ENCODE results near the gene GIMAP6. TPM values are rescaled to one million over a fixed set of nuclear protein-coding genes. Genes with fewer than 3 reads are reported as not detected.

Gene GIMAP6
- total RNA-seq, 4 donors from 2014 or later: 17.7 to 73.6 (median 45.0) TPM

DNA sequence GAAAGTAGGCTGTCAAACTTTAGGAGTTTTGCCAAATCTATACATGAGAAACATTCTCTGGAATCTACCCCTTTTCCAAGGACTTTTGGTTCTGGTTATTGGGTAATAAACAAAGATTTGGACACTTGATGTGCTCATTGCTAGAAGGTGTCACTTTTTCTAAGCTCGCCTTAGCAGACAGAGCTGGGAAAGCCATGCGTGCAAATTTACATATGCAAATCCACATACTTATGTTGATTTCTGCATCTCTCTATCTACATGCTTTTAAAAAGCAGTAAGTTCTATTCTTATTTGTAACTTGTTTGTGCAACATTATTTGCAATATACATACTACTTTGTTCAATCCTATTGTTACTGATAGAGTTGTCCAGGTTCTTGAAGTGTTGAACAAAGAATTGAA lies 22.5 kb upstream of the GIMAP6 start:
- Histone ChIP-seq H3K36me3 (no peaks in the 10 kb centered on the region), H3K27me3 (no peaks in the 10 kb centered on the region), H3K27ac (no peak overlapping the region), H3K9me3 (no peaks in the 10 kb centered on the region), H3K4me1 (no peaks in the 10 kb centered on the region), H3K4me3 (replicated peaks in 1 of 3) (no peak overlapping the region)
- DNase-seq: no peak
- WGBS, 2 donors: 75% methylated on average over 2 of the region's 2 CpGs
- TF ChIP-seq POLR2A (IDR thresholded peaks at IDR 0.05): no peak
- TF ChIP-seq, protein P1, sequence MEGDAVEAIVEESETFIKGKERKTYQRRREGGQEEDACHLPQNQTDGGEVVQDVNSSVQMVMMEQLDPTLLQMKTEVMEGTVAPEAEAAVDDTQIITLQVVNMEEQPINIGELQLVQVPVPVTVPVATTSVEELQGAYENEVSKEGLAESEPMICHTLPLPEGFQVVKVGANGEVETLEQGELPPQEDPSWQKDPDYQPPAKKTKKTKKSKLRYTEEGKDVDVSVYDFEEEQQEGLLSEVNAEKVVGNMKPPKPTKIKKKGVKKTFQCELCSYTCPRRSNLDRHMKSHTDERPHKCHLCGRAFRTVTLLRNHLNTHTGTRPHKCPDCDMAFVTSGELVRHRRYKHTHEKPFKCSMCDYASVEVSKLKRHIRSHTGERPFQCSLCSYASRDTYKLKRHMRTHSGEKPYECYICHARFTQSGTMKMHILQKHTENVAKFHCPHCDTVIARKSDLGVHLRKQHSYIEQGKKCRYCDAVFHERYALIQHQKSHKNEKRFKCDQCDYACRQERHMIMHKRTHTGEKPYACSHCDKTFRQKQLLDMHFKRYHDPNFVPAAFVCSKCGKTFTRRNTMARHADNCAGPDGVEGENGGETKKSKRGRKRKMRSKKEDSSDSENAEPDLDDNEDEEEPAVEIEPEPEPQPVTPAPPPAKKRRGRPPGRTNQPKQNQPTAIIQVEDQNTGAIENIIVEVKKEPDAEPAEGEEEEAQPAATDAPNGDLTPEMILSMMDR (IDR thresholded peaks at IDR 0.05): no peak
- intact Hi-C loops (cut with DNase I): no loop called here

DNA sequence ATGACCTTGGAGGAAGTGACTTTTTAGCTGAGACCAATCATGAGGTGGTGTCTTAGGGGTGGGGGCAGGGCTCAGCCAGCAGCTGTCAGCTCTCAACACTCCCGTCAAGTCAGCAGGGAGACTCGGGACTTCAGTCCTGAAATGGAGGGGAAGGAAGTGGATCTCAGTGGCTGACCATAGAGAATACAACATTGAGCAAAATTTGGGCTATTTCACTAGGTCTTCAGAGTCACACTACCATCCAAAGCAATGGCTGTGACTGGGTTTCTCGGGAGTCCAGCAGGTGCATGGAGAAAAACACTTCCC lies 16.8 kb upstream of the GIMAP6 start:
- Histone ChIP-seq H3K4me3 (replicated peaks in 1 of 3) (no peak overlapping the region), H3K9me3 (no peaks in the 10 kb centered on the region), H3K27me3 (no peaks in the 10 kb centered on the region), H3K27ac (no peak overlapping the region), H3K36me3 (no peaks in the 10 kb centered on the region), H3K4me1 (no peaks in the 10 kb centered on the region)
- WGBS, 2 donors: 49 to 59% methylated on average over 3 of the region's 3 CpGs
- intact Hi-C loops (cut with DNase I): no loop called here
- DNase-seq: no peak
- TF ChIP-seq POLR2A (IDR thresholded peaks at IDR 0.05): no peak
- TF ChIP-seq, protein P1 (IDR thresholded peaks at IDR 0.05): no peak

DNA sequence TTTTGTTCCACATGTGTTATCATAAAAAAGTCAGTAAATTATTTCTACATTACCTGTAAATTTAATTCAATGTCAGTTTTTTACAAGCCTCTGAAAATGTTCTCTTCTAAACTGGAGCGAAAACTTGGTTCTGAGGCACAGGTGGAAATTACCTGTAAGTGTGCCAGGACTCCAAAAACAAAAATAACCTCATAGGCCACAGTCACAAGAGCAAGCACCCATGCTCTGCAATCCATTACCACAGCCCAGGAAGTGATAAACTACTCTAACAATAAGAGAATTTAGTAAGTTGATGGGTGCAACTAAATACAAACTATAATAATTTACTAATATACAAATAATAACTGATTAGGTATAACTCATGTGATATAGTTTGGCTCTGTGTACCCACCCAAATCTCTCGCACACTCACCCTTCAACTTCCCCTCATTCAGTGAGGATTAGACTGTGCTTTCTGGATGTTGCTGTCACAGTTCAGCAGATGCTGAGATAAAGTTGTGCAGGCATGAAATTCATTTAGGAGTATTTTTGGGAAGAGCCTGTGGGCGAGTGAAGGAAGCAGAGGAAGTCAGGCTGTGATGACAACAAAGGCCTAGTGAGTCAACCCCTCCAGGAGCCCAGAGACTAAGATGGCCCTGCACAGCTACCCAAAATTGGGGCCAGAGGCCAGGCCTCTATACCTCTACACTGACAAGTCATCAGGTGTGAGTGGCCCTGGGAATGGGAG lies 16.3 kb upstream of the GIMAP6 start:
- intact Hi-C loops (cut with DNase I): no loop called here
- TF ChIP-seq, protein P1 (IDR thresholded peaks at IDR 0.05): no peak
- no peak for TF ChIP-seq POLR2A (IDR thresholded peaks at IDR 0.05)
- Histone ChIP-seq H3K36me3 (no peaks in the 10 kb centered on the region), H3K27me3 (no peaks in the 10 kb centered on the region), H3K4me3 (replicated peaks in 1 of 3) (no peak overlapping the region), H3K27ac (no peak overlapping the region), H3K9me3 (no peaks in the 10 kb centered on the region), H3K4me1 (no peaks in the 10 kb centered on the region)
- WGBS, 2 donors: 67 to 68% methylated on average over 3 of the region's 3 CpGs
- DNase-seq: no peak

DNA sequence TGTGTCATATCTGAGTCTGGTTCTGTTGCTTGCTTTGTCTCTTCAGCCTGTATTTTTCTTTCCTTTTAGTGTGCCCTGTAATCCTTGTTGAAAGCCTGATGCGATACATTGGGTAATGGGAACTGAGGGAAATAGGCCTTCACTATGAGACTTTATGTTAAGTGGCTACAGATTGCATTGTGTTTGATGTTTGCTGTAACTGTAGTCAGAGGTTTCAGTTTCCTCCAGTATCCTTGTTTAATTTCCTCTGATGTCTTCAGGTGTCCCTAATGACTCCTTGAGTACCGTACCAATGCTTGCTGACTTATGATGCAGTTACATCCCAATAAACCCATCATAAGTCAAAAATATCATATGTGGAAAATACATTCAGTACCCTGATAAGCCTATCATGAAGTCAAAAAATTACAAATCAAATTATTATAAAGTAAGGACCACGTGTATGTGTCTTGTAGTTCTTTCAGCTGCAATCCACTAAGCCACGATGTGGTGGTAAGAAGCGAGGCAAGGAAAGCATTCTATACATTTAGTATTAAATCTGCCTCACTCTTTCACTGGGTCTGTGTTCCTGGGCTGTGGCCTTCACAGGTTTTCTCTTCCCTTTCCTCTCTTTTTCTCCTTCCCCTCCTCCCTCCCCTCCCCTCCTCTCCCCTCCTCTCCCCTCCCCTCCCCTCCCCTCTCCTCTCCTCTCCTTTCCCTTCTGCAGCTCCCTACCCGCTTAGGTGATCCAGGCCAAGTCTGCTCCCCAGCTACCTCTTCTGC lies 13.3 kb upstream of the GIMAP6 start:
- Histone ChIP-seq H3K36me3 (no peaks in the 10 kb centered on the region), H3K27ac (no peak overlapping the region), H3K27me3 (no peaks in the 10 kb centered on the region), H3K9me3 (no peaks in the 10 kb centered on the region), H3K4me1 (no peaks in the 10 kb centered on the region), H3K4me3 (replicated peaks in 1 of 3) (no peak overlapping the region)
- DNase-seq: no peak
- no peak for TF ChIP-seq POLR2A (IDR thresholded peaks at IDR 0.05)
- TF ChIP-seq, protein P1 (IDR thresholded peaks at IDR 0.05): no peak
- intact Hi-C loops (cut with DNase I): no loop called here
- 83 to 85% methylated on average over 6 of the region's 6 CpGs for WGBS, 2 donors

DNA sequence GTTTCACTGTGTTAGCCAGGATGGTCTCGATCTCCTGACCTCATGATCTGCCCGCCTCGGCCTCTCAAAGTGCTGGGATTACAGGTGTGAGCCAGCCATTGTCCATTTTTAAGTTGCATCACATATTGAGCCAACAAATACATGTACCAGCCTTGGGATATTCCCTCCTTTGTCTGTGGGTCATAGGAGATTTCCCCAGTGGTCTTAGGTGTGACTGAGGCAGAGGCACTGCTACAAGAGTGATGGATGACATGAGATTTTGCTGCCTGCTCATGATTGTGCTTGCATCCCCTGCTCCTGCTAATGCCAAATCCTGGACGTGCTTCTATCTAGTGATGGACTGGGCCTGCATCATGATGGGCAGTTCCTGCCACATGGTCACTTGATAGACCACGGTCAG lies 10.7 kb upstream of the GIMAP6 start:
- Histone ChIP-seq H3K9me3 (no peaks in the 10 kb centered on the region), H3K36me3 (no peaks in the 10 kb centered on the region), H3K27me3 (no peaks in the 10 kb centered on the region), H3K4me1 (no peaks in the 10 kb centered on the region), H3K4me3 (replicated peaks in 1 of 3) (no peak overlapping the region), H3K27ac (no peak overlapping the region)
- TF ChIP-seq POLR2A (IDR thresholded peaks at IDR 0.05): no peak
- TF ChIP-seq, protein P1 (IDR thresholded peaks at IDR 0.05): no peak
- intact Hi-C loops (cut with DNase I): no loop called here
- 94 to 96% methylated on average over 5 of the region's 5 CpGs for WGBS, 2 donors
- no peak for DNase-seq
